K562 (cell line): ENCODE measurements around the gene TRIM45.

Experiments
- CHAMP1 ChIP-seq: fragments of 450-650 bp; IDR thresholded peaks from 2 replicates; pipeline ENCODE4 v1.6.1; 2016; ENCODE audit warnings: mild to moderate bottlenecking
- CTCF ChIP-seq, 3 experiments: IDR thresholded peaks in 2 of 3; conservative IDR thresholded peaks in 1 of 3; 2 replicates each; pipeline ENCODE4 v1.5.1; 2011 to 2012; ENCODE audit warnings: low read length in 3 of 3, mild to moderate bottlenecking in 3 of 3, control low read depth in 2 of 3, improper control_type of control experiment in 1 of 3, inconsistent platforms in 1 of 3, low read depth in 1 of 3, mixed read lengths in 1 of 3, moderate library complexity in 1 of 3; ENCODE audit not compliant: insufficient read depth in 2 of 3
- EHMT2 ChIP-seq: fragments of 450-650 bp; IDR thresholded peaks from 2 replicates; pipeline ENCODE4 v1.6.1; 2018; ENCODE audit warnings: antibody characterized with exemption
- EP300 ChIP-seq: IDR thresholded peaks from 2 replicates; pipeline ENCODE4 v1.6.1; 2012; ENCODE audit warnings: low read length, improper control_type of control experiment
- FOXA3 ChIP-seq, 2 experiments: fragments of 450-650 bp in 1 of 2; sonication (generic) in 1 of 2; formaldehyde crosslinking; IDR thresholded peaks in 1 of 2; conservative IDR thresholded peaks in 1 of 2; 2 replicates each; pipeline versions ENCODE4 v1.4.0 to v1.8.0; 2020 to 2022; ENCODE audit warnings: mild to moderate bottlenecking in 2 of 2, missing genetic modification reagents in 1 of 2
- IRF9 ChIP-seq: fragments of 450-650 bp; IDR thresholded peaks from 2 replicates; pipeline ENCODE4 v1.6.1; 2016; ENCODE audit warnings: missing biosample characterization, missing genetic modification characterization
- RERE ChIP-seq: sonication (generic); formaldehyde crosslinking; IDR thresholded peaks from 2 replicates; pipeline ENCODE4 v1.8.0; 2023; ENCODE audit warnings: missing genetic modification reagents, mild to moderate bottlenecking, borderline replicate concordance
- RFX7 ChIP-seq: fragments of 250-450 bp; sonication (Bioruptor Pico); IDR thresholded peaks from 2 replicates; pipeline ENCODE4 v1.5.1; 2021; ENCODE audit warnings: mild to moderate bottlenecking
- TBL1XR1 ChIP-seq, 2 experiments: IDR thresholded peaks; 2 replicates each; pipeline ENCODE4 v1.6.1; 2012; ENCODE audit warnings: improper control_type of control experiment in 2 of 2, low read length in 2 of 2, mild to moderate bottlenecking in 1 of 2
- ZHX1 ChIP-seq: fragments of 150-350 bp; conservative IDR thresholded peaks from 2 replicates; pipeline ENCODE4 v1.6.1; 2014; ENCODE audit warnings: low read length
- ZNF134 ChIP-seq: fragments of 250-450 bp; sonication (Bioruptor Pico); conservative IDR thresholded peaks from 2 replicates; pipeline ENCODE4 v1.4.0; 2020

GRCh38 chr1:117161887-117162286, 40.3 kb upstream of the TRIM45 start:
- TF ChIP-seq ZHX1 (no peak), ZNF134 (CRISPR knock-in tag) (no peak), IRF9 (tag) (no peak), CHAMP1 (no peak), EHMT2 (no peak), CTCF (IDR thresholded peaks at IDR 0.05 in 2 of 3, conservative IDR thresholded peaks at IDR 0.05 in 1 of 3; ENCODE audit: insufficient read depth in 2 of 3, low read depth in 1 of 3, low read length in 3 of 3) (no peak), RERE (CRISPR knock-in tag) (no peak), RFX7 (CRISPR knock-in tag) (no peak), TBL1XR1 (IDR thresholded peaks at IDR 0.05; ENCODE audit: low read length in 2 of 2) (no peak), EP300 (no peak), FOXA3 (CRISPR knock-in tag; conservative IDR thresholded peaks at IDR 0.05 in 1 of 2, IDR thresholded peaks at IDR 0.05 in 1 of 2) (no peak)
